HepG2 (cell line): Measurements from ENCODE around the gene NFKB1. TPM values are rescaled to one million over a fixed set of nuclear protein-coding genes. Genes with fewer than 3 reads are reported as not detected.

Experiments
- ATAC-seq: fragments of 200-7000 bp; cut with Tn5 transposase; 3 replicates; pipeline ENCODE4 v1.9.1; 2020; ENCODE audit warnings: mild to moderate bottlenecking, moderate library complexity
- BruUV-seq: library from RNA; stranded (reverse); fragments of 400-500 nt; replicated peaks from 2 replicates; lab custom pipeline; 2021; lab: Mats Ljungman, UMichigan
- CTCF ChIA-PET: fragments of 300-600 bp; formaldehyde crosslinking; extraction: SDS; loops from one replicate; lab custom pipeline; 2021; ENCODE audit warnings: low total read pairs, inconsistent platforms, low intra/inter-chr PET ratio; lab: Yijun Ruan, JAX
- POLR2A ChIA-PET: fragments of 350-600 bp; sonication (Branson Sonifier 250); formaldehyde crosslinking; loops from one replicate; lab custom pipeline; 2020; ENCODE audit warnings: antibody characterized with exemption, inconsistent platforms; lab: Yijun Ruan, JAX
- DNase-seq: peaks from one replicate; pipeline ENCODE4 v3.0.0-alpha.2; 2015; ENCODE audit warnings: low spot score
- FAIRE-seq: peaks from 3 replicates; lab custom pipeline; 2011; peaks lifted over from hg19 to GRCh38; lab: Jason Lieb, UNC
- H2AFZ ChIP-seq: one replicate; pipeline ENCODE4 v1.6.1; 2011; ENCODE audit warnings: low read length, inconsistent platforms
- H3K27ac ChIP-seq: fragments of 300-600 bp; 3 replicates; pipeline ENCODE4 v1.8.0; 2011; ENCODE audit warnings: mixed run types, mild to moderate bottlenecking, mixed read lengths, low read length, inconsistent platforms; ENCODE audit not compliant: insufficient read depth; ENCODE audit errors: extremely low read length
- H3K27me3 ChIP-seq, 2 experiments: fragments of 200-600 bp in 1 of 2; 2 replicates in 1 of 2; 3 replicates in 1 of 2; pipeline versions ENCODE4 v1.6.0 to v1.8.0; 2011; ENCODE audit warnings: low read length in 2 of 2, mild to moderate bottlenecking in 2 of 2, moderate library complexity in 2 of 2, inconsistent platforms in 1 of 2; ENCODE audit not compliant: insufficient read depth in 2 of 2, control insufficient read depth in 1 of 2
- H3K36me3 ChIP-seq, 2 experiments: fragments of 200-600 bp in 1 of 2; replicated peaks in 1 of 2; 2 replicates in 1 of 2; 3 replicates in 1 of 2; pipeline versions ENCODE4 v1.5.1 to v1.8.0; 2011; ENCODE audit warnings: low read length in 2 of 2, inconsistent platforms in 1 of 2; ENCODE audit not compliant: insufficient read depth in 2 of 2, control insufficient read depth in 1 of 2
- H3K4me1 ChIP-seq: 2 replicates; pipeline ENCODE4 v1.5.1; 2012; ENCODE audit warnings: low read length, inconsistent platforms; ENCODE audit not compliant: insufficient read depth
- H3K4me2 ChIP-seq: 2 replicates; pipeline ENCODE4 v1.6.0; 2011; ENCODE audit warnings: low read depth, low read length, inconsistent platforms
- H3K4me3 ChIP-seq, 3 experiments: fragments of 200-600 bp in 1 of 3; sonication (generic), shearing (Covaris generic) in 1 of 3; replicated peaks in 1 of 3; 2 replicates each; pipeline ENCODE4 v1.5.1; 2011 to 2016; ENCODE audit warnings: low read length in 3 of 3, inconsistent platforms in 2 of 3, low read depth in 2 of 3, mild to moderate bottlenecking in 2 of 3, control low read depth in 1 of 3, mixed read lengths in 1 of 3; ENCODE audit not compliant: insufficient read depth in 1 of 3
- H3K79me2 ChIP-seq: one replicate; pipeline ENCODE4 v1.6.1; 2011; ENCODE audit warnings: low read length, inconsistent platforms; ENCODE audit not compliant: insufficient read depth
- H3K9ac ChIP-seq: 2 replicates; pipeline ENCODE4 v1.6.0; 2011; ENCODE audit warnings: mild to moderate bottlenecking, low read depth, low read length, inconsistent platforms; ENCODE audit not compliant: insufficient read depth
- H3K9me3 ChIP-seq: 2 replicates; pipeline ENCODE4 v1.5.1; 2012; ENCODE audit warnings: mild to moderate bottlenecking, low read length
- H4K20me1 ChIP-seq: 2 replicates; pipeline ENCODE4 v1.6.0; 2011; ENCODE audit warnings: inconsistent platforms, mild to moderate bottlenecking, low read length, moderate library complexity; ENCODE audit not compliant: insufficient read depth
- KLF6 ChIP-seq: IDR thresholded peaks from 2 replicates; pipeline ENCODE4 v1.8.0; 2016; ENCODE audit warnings: missing biosample characterization, missing genetic modification reagents
- PCBP2 ChIP-seq: fragments of 200-400 bp; formaldehyde crosslinking; optimal IDR thresholded peaks from 2 replicates; pipeline ENCODE3; 2018; ENCODE audit warnings: low read length, low read depth; ENCODE audit not compliant: poor library complexity, severe bottlenecking
- SOX5 ChIP-seq: IDR thresholded peaks from 2 replicates; pipeline ENCODE4 v1.6.1; 2016; ENCODE audit warnings: borderline replicate concordance
- STAT5B ChIP-seq: sonication (generic); formaldehyde crosslinking; IDR thresholded peaks from 2 replicates; pipeline ENCODE4 v1.4.0; 2020; ENCODE audit warnings: missing genetic modification reagents
- ZNF225 ChIP-seq: sonication (generic); formaldehyde crosslinking; IDR thresholded peaks from 2 replicates; pipeline ENCODE4 v1.4.0; 2020; ENCODE audit warnings: mild to moderate bottlenecking, missing genetic modification reagents
- WGBS: methylation state at CpG from one replicate; pipeline ENCODE4 v1.1.6; 2017; ENCODE audit warnings: low lambda C conversion rate; 5-methylcytosine and 5-hydroxymethylcytosine counted together
- in situ Hi-C: cut with HindIII; loops from 2 replicates; pipeline ENCODE4 v1.10.0; 2017; ENCODE audit warnings: low pct_unique_long_range_greater_than_20kb; ENCODE audit not compliant: extremely low pct_ligation_motif_present
- intact Hi-C: fragments of 100-400 bp; cut with micrococcal nuclease; formaldehyde crosslinking; loops from one replicate; pipeline ENCODE4 v1.10.0; 2022; ENCODE audit not compliant: unreplicated experiment
- polyA plus RNA-seq, 8 experiments: library from polyadenylated mRNA; depleted of rRNA in 3 of 8; stranded (reverse) in 7 of 8; unstranded in 1 of 8; fragments of >200 nt; fragmentation: Illumina TruSeq in 4 of 8; extraction: Trizol in 4 of 8; gene quantifications; 2 replicates each; pipeline versions ENCODE4 v1.2.1 to v1.2.3, GENCODE V29; 2011 to 2016; ENCODE audit warnings: low read depth in 4 of 8, missing spikeins in 1 of 8, mixed read lengths in 1 of 8; ENCODE audit not compliant: insufficient read depth in 1 of 8
- total RNA-seq, 5 experiments: library from RNA; depleted of rRNA; stranded (reverse); fragments of >200 nt; fragmentation: Illumina TruSeq; extraction: Trizol; gene quantifications; 2 replicates each; pipeline ENCODE4 v1.2.3, GENCODE V29; 2016; ENCODE audit warnings: low read depth in 1 of 5
- TF ChIP-seq, protein P1 (sequence below): sonication (generic); formaldehyde crosslinking; IDR thresholded peaks from 2 replicates; pipeline ENCODE4 v1.5.0; 2020; ENCODE audit warnings: missing genetic modification reagents
- TF ChIP-seq, protein P2 (sequence below): sonication (generic); formaldehyde crosslinking; IDR thresholded peaks from 2 replicates; pipeline ENCODE4 v1.8.0; 2023; ENCODE audit warnings: mild to moderate bottlenecking, missing genetic modification reagents
- TF ChIP-seq, protein P3 (sequence below): IDR thresholded peaks from 2 replicates; pipeline ENCODE4 v1.6.1; 2016; ENCODE audit warnings: low read depth
- TF ChIP-seq, protein P4 (sequence below): sonication (generic); formaldehyde crosslinking; IDR thresholded peaks from 2 replicates; pipeline ENCODE4 v1.4.0; 2020; ENCODE audit warnings: missing genetic modification reagents
- TF ChIP-seq, protein P5 (sequence below): IDR thresholded peaks from 2 replicates; pipeline ENCODE4 v1.6.1; 2016; ENCODE audit warnings: missing compliant biosample characterization, missing genetic modification reagents, borderline replicate concordance

Gene NFKB1
- total and polyA plus RNA-seq, 2 of the 13 experiments (the other 11 are each of a cell fraction or from before 2014, with no cell fraction given) = 15.4 to 31.6 TPM

DNA sequence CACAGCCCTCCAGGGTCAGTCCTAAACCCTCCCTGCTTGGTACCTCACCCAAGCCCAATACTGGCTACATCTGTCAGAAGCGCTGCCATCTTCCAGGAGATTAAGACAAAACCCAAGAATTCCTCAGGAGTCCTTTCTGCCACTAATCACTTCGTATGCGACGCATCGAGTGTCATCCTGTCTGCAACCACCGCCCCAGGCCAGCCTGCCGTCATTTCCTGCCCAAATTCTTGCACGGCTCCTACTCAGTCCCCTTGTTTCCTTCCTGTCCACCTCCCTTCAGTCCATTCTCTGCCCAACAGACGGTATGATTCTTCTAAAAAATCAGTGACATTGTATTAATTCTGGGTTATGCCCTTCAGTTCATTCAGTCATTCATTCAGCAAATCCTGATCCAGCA, 113.6 kb downstream of the NFKB1 start (continued):
- TF ChIP-seq, protein P1, sequence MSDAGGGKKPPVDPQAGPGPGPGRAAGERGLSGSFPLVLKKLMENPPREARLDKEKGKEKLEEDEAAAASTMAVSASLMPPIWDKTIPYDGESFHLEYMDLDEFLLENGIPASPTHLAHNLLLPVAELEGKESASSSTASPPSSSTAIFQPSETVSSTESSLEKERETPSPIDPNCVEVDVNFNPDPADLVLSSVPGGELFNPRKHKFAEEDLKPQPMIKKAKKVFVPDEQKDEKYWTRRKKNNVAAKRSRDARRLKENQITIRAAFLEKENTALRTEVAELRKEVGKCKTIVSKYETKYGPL (CRISPR knock-in tag) = no peak
- TF ChIP-seq SOX5 (CRISPR knock-in tag) = no peak

DNA sequence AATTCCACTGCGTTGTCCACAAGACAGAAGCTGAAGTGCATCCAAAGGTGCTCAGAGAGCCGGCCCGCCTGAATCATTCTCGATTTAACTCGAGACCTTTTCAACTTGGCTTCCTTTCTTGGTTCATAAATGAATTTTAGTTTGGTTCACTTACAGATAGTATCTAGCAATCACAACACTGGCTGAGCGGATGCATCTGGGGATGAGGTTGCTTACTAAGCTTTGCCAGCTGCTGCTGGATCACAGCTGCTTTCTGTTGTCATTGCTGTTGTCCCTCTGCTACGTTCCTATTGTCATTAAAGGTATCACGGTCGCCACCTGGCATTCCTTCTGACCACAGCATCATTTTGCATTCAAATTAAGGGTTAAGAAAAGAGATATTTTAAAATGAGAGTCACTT, 115.5 kb downstream of the NFKB1 start:
- DNase-seq = no peak
- Histone ChIP-seq H3K79me2 (no peaks in the 10 kb centered on the region), H3K27me3 (no peaks in the 10 kb centered on the region), H3K9ac (no peak overlapping the region), H3K9me3 (no peaks in the 10 kb centered on the region), H3K27ac (no peak overlapping the region), H2AFZ (no peak overlapping the region), H3K36me3 (peaks cover 12 to 43% of the 10 kb centered on the region in 2 experiments), H3K4me3 (no peak overlapping the region), H4K20me1 (no peaks in the 10 kb centered on the region), H3K4me2 (no peak overlapping the region), H3K4me1 (peaks cover 23% of the 10 kb centered on the region)
- no peak for ATAC-seq
- BruUV-seq = no TSS peak
- no peak for TF ChIP-seq KLF6 (CRISPR knock-in tag)
- TF ChIP-seq, protein P2, sequence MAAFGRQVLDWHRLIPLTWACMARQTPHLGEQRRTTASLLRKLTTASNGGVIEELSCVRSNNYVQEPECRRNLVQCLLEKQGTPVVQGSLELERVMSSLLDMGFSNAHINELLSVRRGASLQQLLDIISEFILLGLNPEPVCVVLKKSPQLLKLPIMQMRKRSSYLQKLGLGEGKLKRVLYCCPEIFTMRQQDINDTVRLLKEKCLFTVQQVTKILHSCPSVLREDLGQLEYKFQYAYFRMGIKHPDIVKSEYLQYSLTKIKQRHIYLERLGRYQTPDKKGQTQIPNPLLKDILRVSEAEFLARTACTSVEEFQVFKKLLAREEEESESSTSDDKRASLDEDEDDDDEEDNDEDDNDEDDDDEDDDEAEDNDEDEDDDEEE (CRISPR knock-in tag) = no peak
- no peak for TF ChIP-seq ZNF225
- no peak for TF ChIP-seq STAT5B
- no peak for TF ChIP-seq PCBP2
- TF ChIP-seq, protein P3, sequence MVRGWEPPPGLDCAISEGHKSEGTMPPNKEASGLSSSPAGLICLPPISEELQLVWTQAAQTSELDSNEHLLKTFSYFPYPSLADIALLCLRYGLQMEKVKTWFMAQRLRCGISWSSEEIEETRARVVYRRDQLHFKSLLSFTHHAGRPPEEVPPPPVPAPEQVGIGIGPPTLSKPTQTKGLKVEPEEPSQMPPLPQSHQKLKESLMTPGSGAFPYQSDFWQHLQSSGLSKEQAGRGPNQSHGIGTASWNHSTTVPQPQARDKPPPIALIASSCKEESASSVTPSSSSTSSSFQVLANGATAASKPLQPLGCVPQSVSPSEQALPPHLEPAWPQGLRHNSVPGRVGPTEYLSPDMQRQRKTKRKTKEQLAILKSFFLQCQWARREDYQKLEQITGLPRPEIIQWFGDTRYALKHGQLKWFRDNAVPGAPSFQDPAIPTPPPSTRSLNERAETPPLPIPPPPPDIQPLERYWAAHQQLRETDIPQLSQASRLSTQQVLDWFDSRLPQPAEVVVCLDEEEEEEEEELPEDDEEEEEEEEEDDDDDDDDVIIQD (CRISPR knock-in tag) = no peak
- TF ChIP-seq, protein P4, sequence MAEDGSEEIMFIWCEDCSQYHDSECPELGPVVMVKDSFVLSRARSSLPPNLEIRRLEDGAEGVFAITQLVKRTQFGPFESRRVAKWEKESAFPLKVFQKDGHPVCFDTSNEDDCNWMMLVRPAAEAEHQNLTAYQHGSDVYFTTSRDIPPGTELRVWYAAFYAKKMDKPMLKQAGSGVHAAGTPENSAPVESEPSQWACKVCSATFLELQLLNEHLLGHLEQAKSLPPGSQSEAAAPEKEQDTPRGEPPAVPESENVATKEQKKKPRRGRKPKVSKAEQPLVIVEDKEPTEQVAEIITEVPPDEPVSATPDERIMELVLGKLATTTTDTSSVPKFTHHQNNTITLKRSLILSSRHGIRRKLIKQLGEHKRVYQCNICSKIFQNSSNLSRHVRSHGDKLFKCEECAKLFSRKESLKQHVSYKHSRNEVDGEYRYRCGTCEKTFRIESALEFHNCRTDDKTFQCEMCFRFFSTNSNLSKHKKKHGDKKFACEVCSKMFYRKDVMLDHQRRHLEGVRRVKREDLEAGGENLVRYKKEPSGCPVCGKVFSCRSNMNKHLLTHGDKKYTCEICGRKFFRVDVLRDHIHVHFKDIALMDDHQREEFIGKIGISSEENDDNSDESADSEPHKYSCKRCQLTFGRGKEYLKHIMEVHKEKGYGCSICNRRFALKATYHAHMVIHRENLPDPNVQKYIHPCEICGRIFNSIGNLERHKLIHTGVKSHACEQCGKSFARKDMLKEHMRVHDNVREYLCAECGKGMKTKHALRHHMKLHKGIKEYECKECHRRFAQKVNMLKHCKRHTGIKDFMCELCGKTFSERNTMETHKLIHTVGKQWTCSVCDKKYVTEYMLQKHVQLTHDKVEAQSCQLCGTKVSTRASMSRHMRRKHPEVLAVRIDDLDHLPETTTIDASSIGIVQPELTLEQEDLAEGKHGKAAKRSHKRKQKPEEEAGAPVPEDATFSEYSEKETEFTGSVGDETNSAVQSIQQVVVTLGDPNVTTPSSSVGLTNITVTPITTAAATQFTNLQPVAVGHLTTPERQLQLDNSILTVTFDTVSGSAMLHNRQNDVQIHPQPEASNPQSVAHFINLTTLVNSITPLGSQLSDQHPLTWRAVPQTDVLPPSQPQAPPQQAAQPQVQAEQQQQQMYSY = no peak
- TF ChIP-seq, protein P5, sequence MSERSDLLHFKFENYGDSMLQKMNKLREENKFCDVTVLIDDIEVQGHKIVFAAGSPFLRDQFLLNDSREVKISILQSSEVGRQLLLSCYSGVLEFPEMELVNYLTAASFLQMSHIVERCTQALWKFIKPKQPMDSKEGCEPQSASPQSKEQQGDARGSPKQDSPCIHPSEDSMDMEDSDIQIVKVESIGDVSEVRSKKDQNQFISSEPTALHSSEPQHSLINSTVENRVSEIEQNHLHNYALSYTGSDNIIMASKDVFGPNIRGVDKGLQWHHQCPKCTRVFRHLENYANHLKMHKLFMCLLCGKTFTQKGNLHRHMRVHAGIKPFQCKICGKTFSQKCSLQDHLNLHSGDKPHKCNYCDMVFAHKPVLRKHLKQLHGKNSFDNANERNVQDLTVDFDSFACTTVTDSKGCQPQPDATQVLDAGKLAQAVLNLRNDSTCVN (CRISPR knock-in tag) = no peak
- FAIRE-seq = no peak
- POLR2A ChIA-PET = no interaction called here
- WGBS = 100% methylated on average over 9 of the region's 9 CpGs
- CTCF ChIA-PET = no interaction called here
- in situ Hi-C loops (loop anchor here (10.0 kb wide), 1 partner anchor 172 kb away; no protein-coding TSS in a partner anchor), intact Hi-C loops (no loop called here)
